ENCODE measurements around the gene CLEC7A.

DNA sequence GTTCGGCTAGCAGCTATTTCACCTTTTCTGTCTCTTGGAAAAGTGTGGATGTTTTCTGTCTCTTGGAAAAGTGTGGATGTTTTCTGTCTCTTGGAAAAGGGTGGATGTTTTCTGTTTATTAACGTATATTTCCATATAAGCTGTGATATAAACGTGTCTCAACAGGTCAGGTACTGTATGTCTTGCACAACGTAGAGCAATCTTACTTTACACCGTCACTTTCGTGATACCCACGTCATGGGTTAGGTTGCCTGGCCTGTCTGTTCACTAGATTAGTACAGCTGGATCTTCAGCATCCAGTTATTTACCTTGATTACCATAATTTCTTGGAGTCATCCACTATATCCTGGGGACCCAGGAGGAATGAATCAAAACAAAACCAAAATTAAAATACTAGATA is 14.1 kb downstream of the CLEC7A start:
- no peak for TF ChIP-seq EZH2 (IDR thresholded peaks at IDR 0.05; ENCODE audit: borderline replicate concordance, low read depth, low read length, severe bottlenecking)
- TF ChIP-seq, protein P1, sequence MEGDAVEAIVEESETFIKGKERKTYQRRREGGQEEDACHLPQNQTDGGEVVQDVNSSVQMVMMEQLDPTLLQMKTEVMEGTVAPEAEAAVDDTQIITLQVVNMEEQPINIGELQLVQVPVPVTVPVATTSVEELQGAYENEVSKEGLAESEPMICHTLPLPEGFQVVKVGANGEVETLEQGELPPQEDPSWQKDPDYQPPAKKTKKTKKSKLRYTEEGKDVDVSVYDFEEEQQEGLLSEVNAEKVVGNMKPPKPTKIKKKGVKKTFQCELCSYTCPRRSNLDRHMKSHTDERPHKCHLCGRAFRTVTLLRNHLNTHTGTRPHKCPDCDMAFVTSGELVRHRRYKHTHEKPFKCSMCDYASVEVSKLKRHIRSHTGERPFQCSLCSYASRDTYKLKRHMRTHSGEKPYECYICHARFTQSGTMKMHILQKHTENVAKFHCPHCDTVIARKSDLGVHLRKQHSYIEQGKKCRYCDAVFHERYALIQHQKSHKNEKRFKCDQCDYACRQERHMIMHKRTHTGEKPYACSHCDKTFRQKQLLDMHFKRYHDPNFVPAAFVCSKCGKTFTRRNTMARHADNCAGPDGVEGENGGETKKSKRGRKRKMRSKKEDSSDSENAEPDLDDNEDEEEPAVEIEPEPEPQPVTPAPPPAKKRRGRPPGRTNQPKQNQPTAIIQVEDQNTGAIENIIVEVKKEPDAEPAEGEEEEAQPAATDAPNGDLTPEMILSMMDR (IDR thresholded peaks at IDR 0.05; ENCODE audit: borderline replicate concordance, extremely low read depth, low read length, poor library complexity, severe bottlenecking), result no peak
